ENCODE measurements around the gene REC114. TPM values are rescaled to one million over a fixed set of nuclear protein-coding genes. Genes with fewer than 3 reads are reported as not detected.

Gene REC114
- total and polyA plus RNA-seq, 2 of the 8 experiments (the other 6 are each of a cell fraction or from before 2014, with no cell fraction given): 0.12 TPM; not detected in 1

DNA sequence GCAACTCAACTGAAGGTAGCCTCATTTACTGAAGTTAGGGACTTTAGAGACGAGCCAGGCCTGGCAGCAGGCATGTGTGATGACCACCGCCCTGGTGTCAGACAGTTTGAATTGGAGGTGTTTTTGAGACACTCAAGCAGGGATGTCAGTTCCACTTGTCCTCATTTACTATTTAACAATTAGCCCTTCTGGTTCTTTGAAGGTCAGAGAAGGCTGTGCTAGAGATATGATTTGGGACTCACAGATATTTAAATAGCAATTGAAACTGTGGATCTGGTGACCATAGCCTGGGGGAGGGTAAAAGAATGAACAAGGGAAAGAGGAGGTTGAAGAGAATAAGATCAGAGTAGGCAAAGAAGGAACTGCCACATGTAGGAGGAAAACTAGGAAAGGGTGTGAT is 74.6 kb downstream of the REC114 start:
- WGBS, 2 experiments (ENCODE audit: extremely low coverage in 1 of 2, insufficient coverage in 1 of 2, insufficient read length in 1 of 2, insufficient replicate concordance in 2 of 2, low coverage in 1 of 2, low lambda C conversion rate in 2 of 2, missing lambda C conversion rate in 1 of 2): 85% methylated on average over 2 of the region's 2 CpGs; no CpG with 5 or more reads in 1 of the 2 experiments
- Histone ChIP-seq H3K79me2 (ENCODE audit: control insufficient read depth in 1 of 2, insufficient read depth in 2 of 2, low read length in 2 of 2) (no peaks in the 10 kb centered on the region), H2BK5ac (ENCODE audit: low read depth, low read length) (no peak overlapping the region), H4K20me1 (replicated peaks in 1 of 2; ENCODE audit: control insufficient read depth in 1 of 2, insufficient read depth in 2 of 2, low read length in 2 of 2) (no peaks in the 10 kb centered on the region), H3K23ac (ENCODE audit: insufficient read length) (no peak overlapping the region), H2BK20ac (ENCODE audit: low read length) (peak overlapping the region; percentile 36; the same call in 1 of the 2 replicates), H2AK5ac (ENCODE audit: low read depth, low read length) (no peak overlapping the region), H3K56ac (replicated peaks; ENCODE audit: insufficient read length, low read depth, low read length) (no peak overlapping the region), H3K4me2 (ENCODE audit: insufficient read depth in 1 of 2, low read depth in 2 of 2, low read length in 2 of 2) (no peak overlapping the region), H3K4me1 (replicated peaks in 1 of 4; ENCODE audit: control insufficient read depth in 3 of 4, insufficient read depth in 4 of 4, low read length in 3 of 4) (peaks cover 3 to 11% (median 5%) of the 10 kb centered on the region in 4 experiments; a peak in 4 of 7 replicates), H4K8ac (ENCODE audit: extremely low read depth, insufficient read depth, low read length) (no peak overlapping the region; the same call in 1 of the 2 replicates), H3K9me3 (ENCODE audit: insufficient read depth in 2 of 2, low read depth in 1 of 2, low read length in 1 of 2) (no peaks in the 10 kb centered on the region; a peak in 1 of 4 replicates), H2BK120ac (replicated peaks; ENCODE audit: low read depth, low read length) (peak overlapping the region; percentile 68), H3K18ac (ENCODE audit: extremely low read depth, low read length) (no peak overlapping the region), H3K9ac (replicated peaks in 1 of 4; ENCODE audit: extremely low read depth in 1 of 4, low read depth in 3 of 4, low read length in 3 of 4) (no peak overlapping the region), H3K14ac (ENCODE audit: insufficient read length) (no peak overlapping the region), H4K91ac (replicated peaks; ENCODE audit: insufficient read length, low read length) (no peak overlapping the region), H3K4me3 (ENCODE audit: extremely low read depth in 1 of 4, insufficient read depth in 2 of 4, low read depth in 3 of 4, low read length in 4 of 4) (no peak overlapping the region), H3K4ac (replicated peaks; ENCODE audit: insufficient read length, low read depth, low read length) (no peak overlapping the region), H3K23me2 (ENCODE audit: low read depth, low read length) (no peaks in the 10 kb centered on the region), H3K36me3 (ENCODE audit: control insufficient read depth in 2 of 4, insufficient read depth in 4 of 4, low read length in 3 of 4) (no peaks in the 10 kb centered on the region), H3K27ac (ENCODE audit: low read depth, low read length) (no peak overlapping the region), H2AFZ (ENCODE audit: low read length) (no peak overlapping the region), H3K79me1 (ENCODE audit: low read depth, low read length) (no peaks in the 10 kb centered on the region), H3K27me3 (replicated peaks in 1 of 4; ENCODE audit: control insufficient read depth in 3 of 4, extremely low read depth in 1 of 4, insufficient read depth in 3 of 4, low read length in 3 of 4) (no peaks in the 10 kb centered on the region), H2BK15ac (ENCODE audit: low read length) (no peak overlapping the region), H2BK12ac (ENCODE audit: low read depth, low read length) (no peak overlapping the region), H4K5ac (ENCODE audit: insufficient read length, low read depth, low read length) (peak overlapping the region; percentile 27)
- DNase-seq (ENCODE audit: low read depth in 1 of 2, low spot score in 2 of 2) (no peak), FAIRE-seq (no peak)
- ChIA-PET CTCF (ENCODE audit: partially characterized antibody) (interaction anchor here (0.7 to 1.5 kb wide), 5 partner anchors 9 to 221 kb away, joined by 3 to 6 read pairs (median 3); no protein-coding TSS in a partner anchor), POLR2A (ENCODE audit: partially characterized antibody) (interaction anchor here (0.7 to 1.4 kb wide), 2 partner anchors 12 to 149 kb away, joined by 3 to 4 read pairs; no protein-coding TSS in a partner anchor)
- TF ChIP-seq RAD21 (IDR thresholded peaks at IDR 0.05 in 1 of 2, conservative IDR thresholded peaks at IDR 0.05 in 1 of 2; ENCODE audit: low read depth in 2 of 2, low read length in 2 of 2) (peak in 1 of 2 experiments; percentile 7; a peak in 1 of 4 replicates), CBX8 (IDR thresholded peaks at IDR 0.05; ENCODE audit: borderline replicate concordance, low read depth, low read length) (no peak)
